Calu3 (cell line): ENCODE results near the gene TMEM151B. TPM values are rescaled to one million over a fixed set of nuclear protein-coding genes. Genes with fewer than 3 reads are reported as not detected.
A peak's percentile ranks its signal among the peaks of the same experiment; 100 is the strongest.

Experiments
- BruUV-seq: library from RNA; stranded (reverse); fragments of 400-500 nt; replicated peaks from 2 replicates; lab custom pipeline; 2021; lab: Mats Ljungman, UMichigan
- CTCF ChIA-PET: fragments of 300-600 bp; sonication (Branson Sonifier 250); formaldehyde crosslinking; loops from one replicate; lab custom pipeline; 2022; ENCODE audit warnings: antibody characterized with exemption; lab: Charles Lee
- DNase-seq: peaks from one replicate; pipeline ENCODE4 v3.0.0; 2022
- H3K27ac Mint-ChIP-seq: one replicate; pipeline ENCODE4 v1.8.0; 2022; ENCODE audit warnings: mixed read lengths; ENCODE audit not compliant: unreplicated experiment
- H3K27me3 Mint-ChIP-seq: one replicate; pipeline ENCODE4 v1.8.0; 2022; ENCODE audit warnings: mixed read lengths; ENCODE audit not compliant: unreplicated experiment
- H3K36me3 Mint-ChIP-seq: one replicate; pipeline ENCODE4 v1.8.0; 2022; ENCODE audit warnings: mild to moderate bottlenecking, moderate library complexity, mixed read lengths; ENCODE audit not compliant: insufficient read depth, unreplicated experiment
- H3K4me1 Mint-ChIP-seq: one replicate; pipeline ENCODE4 v1.8.0; 2022; ENCODE audit warnings: mild to moderate bottlenecking, low read depth, mixed read lengths; ENCODE audit not compliant: unreplicated experiment
- H3K4me3 Mint-ChIP-seq: one replicate; pipeline ENCODE4 v1.8.0; 2022; ENCODE audit warnings: mild to moderate bottlenecking, low read depth, moderate library complexity, mixed read lengths; ENCODE audit not compliant: unreplicated experiment
- H3K9me3 Mint-ChIP-seq: one replicate; pipeline ENCODE4 v1.8.0; 2022; ENCODE audit warnings: low read depth, mixed read lengths; ENCODE audit not compliant: unreplicated experiment
- CTCF ChIP-seq: fragments of 200-600 bp; IDR thresholded peaks from one replicate; pipeline ENCODE4 v1.8.0; 2022; ENCODE audit warnings: antibody characterized with exemption; ENCODE audit not compliant: unreplicated experiment
- intact Hi-C: fragments of 100-400 bp; cut with micrococcal nuclease; formaldehyde crosslinking; loops from one replicate; pipeline ENCODE4 v1.10.0; 2022; ENCODE audit not compliant: unreplicated experiment
- total RNA-seq: library from RNA; stranded (reverse); gene quantifications from 2 replicates; pipeline ENCODE4 v1.2.3, GENCODE V29; 2022

The TMEM151B gene
- total RNA-seq, 1 experiment from 2014 or later, result not detected

GRCh38 chr6:44224965-44225305, 45.3 kb upstream of the TMEM151B start:
- H3K9me3 Mint-ChIP-seq, result no peaks in the 10 kb centered on the region
- CTCF ChIA-PET, result interaction anchor here (1.3 to 2.7 kb wide), 4 partner anchors 9 to 32 kb away, joined by 4 to 12 read pairs (median 8); partner anchors contain the start of gene HSP90AB1
- H3K27ac Mint-ChIP-seq, result no peak overlapping the region
- no peaks in the 10 kb centered on the region for H3K27me3 Mint-ChIP-seq
- peak overlapping the region; percentile 63 for H3K4me3 Mint-ChIP-seq
- H3K4me1 Mint-ChIP-seq, result peaks cover 54% of the 10 kb centered on the region
- no peak for DNase-seq
- peaks cover 29% of the 10 kb centered on the region for H3K36me3 Mint-ChIP-seq
- intact Hi-C loops, result no loop called here
- no TSS peak for BruUV-seq
- TF ChIP-seq CTCF, result no peak

GRCh38 chr6:44225579-44226325, 44.5 kb upstream of the TMEM151B start:
- H3K27ac Mint-ChIP-seq, result no peak overlapping the region
- no peak for TF ChIP-seq CTCF
- peaks cover 53% of the 10 kb centered on the region for H3K4me1 Mint-ChIP-seq
- intact Hi-C loops, result no loop called here
- no peaks in the 10 kb centered on the region for H3K27me3 Mint-ChIP-seq
- CTCF ChIA-PET, result interaction anchor here (0.5 to 2.7 kb wide), 3 partner anchors 8 to 22 kb away, joined by 3 to 12 read pairs (median 7); no protein-coding TSS in a partner anchor
- DNase-seq, result no peak
- no peaks in the 10 kb centered on the region for H3K9me3 Mint-ChIP-seq
- no peak overlapping the region for H3K4me3 Mint-ChIP-seq
- peaks cover 34% of the 10 kb centered on the region for H3K36me3 Mint-ChIP-seq
- BruUV-seq, result no TSS peak

GRCh38 chr6:44226368-44227147, 43.7 kb upstream of the TMEM151B start:
- CTCF ChIA-PET, result interaction anchor here (1.9 kb wide), 1 partner anchor 11 kb away, joined by 5 read pairs; no protein-coding TSS in a partner anchor
- BruUV-seq, result no TSS peak

More at GRCh38 chr6:44226368-44227147, 43.7 kb upstream of the TMEM151B start:
- H3K4me1 Mint-ChIP-seq, result peaks cover 45% of the 10 kb centered on the region
- H3K27ac Mint-ChIP-seq, result no peak overlapping the region
- H3K4me3 Mint-ChIP-seq, result no peak overlapping the region
- peaks cover 28% of the 10 kb centered on the region for H3K36me3 Mint-ChIP-seq
- H3K9me3 Mint-ChIP-seq, result no peaks in the 10 kb centered on the region
- H3K27me3 Mint-ChIP-seq, result no peaks in the 10 kb centered on the region
- intact Hi-C loops, result no loop called here
- TF ChIP-seq CTCF, result no peak
- DNase-seq, result no peak
